ENCODE data around the gene TEX38. TPM values are rescaled to one million over a fixed set of nuclear protein-coding genes. Genes with fewer than 3 reads are reported as not detected.

TEX38 gene
- not detected in 2 replicates for total RNA-seq

DNA sequence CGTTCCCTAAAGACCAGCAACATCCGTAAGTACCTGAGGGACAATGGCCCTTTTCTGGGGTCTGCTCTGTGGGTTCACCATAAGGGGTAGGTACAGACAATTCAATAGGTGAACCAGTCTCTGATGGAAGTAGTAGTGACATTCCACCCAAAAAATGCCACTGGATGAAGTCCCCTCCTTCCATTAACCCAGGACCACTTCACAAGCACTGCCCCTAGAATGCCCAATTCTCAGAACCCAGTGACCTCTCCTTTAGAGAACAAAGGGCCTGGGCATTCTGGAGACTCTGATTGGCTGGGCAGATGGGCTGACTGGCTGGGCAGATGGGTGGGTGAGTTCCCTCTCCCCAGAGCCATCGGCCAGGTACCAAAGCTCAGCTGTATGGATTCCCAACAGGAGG, at the start of gene TEX38:
TSS of gene TEX38 (plus strand) at position 301 of the 400 bp plus-strand sequence. CDS start at position 382, 81 bp downstream.

DNA sequence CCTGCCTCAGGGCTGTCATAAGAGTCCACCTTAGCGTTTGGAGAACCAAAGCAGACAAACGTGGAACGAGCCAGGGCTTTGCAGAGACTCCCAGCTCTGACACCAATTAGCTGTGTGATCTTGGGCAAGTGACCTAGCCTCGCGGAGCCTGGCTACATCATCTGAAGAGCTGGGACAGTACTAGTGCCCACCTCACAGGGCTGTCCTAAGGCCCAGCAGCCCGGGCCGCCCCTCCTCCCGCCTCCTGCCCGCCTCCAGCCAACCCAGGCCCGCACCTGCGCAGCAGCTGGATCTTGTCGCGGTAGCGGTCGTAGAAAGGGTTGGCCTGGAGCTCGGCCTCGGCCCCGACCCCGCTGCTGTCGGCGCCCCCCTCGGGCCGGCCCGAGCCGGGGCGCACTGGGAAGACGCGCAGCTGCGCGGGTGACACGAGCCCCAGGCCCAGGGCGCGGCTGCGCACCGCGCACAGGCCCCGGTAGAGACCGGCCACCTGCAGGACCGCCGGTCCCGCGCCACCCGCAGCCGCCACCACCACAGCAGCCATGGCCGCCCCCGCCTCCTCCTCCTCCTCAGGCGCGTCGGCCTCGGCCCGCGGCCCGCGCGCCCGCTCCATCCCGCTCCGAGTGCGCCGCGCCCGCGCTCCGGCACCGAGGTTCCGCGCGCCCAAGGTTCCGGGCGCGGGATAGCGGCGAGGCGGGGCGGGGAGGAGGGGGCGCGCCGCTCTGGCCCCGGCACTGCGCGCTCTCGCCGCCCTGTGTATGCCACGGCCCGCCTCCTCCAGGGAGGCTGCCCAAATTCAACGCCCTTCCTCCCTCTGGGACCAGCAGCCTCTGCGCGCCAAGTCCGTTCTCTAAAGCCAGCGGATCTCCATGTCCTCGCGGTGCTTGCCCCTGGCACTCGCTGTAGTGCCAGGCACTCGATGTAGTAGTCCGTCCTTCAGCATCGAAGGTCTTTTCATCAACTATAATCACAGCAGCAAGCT, 3.6 kb upstream of the TEX38 start, which contains the start of gene ATPAF1:
TSS of gene ATPAF1 (minus strand) at position 583 of the 979 bp plus-strand sequence. CDS start at position 541, 42 bp downstream.

DNA sequence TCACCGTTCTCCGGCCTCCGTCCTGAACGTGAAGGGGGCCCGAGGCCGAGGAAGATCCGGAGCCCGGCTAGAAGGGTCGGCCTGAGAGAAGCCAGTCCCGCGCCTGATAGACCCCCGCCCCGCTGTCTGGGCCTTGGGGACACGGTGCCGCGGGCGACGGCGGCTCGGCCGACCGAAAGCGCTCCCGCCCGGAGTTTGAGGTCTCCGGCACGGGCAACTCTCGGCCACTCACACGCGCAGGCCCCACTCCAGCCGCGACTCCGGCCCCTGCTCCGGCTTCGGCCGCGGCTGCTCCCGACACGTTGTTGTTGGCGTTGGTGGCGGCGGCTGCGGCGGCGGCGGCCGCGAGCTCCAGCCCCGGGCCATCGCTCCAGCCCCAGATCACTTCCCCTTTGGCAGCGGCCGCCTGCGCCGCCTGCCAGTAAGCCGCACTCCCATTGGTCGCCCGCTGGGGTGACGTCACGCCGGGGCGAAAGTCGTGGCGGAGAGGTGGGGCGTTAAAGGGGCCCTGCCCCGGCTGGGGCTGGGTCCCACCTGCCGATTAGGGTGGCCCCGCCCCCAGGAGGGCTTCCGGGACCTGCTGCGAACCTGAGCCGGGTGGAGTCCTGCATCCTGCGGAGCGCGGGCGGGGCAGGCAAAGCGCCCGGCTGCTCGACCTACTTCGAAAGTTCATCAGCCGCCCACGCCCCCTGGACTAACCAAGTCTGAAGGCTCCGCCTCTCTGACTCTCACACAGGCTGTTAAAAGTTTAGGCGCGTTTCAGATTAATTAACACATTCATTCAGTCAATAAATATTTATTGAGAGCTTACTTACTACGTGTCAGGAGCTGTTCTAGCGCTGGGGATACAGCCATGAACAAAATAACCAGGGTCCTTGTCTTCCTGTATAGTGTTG, 47.3 kb downstream of the TEX38 start, which contains the start of gene EFCAB14:
TSS of gene EFCAB14 (minus strand) at position 388 of the 896 bp plus-strand sequence. CDS start 1,027 bp downstream, outside the sequence.

Other genes with a start within 250 kb of the TEX38 start
- not detected in 2 replicates for gene DMBX1, start 182.0 kb upstream of the TEX38 start, total RNA-seq
- not detected in 2 replicates for gene KNCN, start 120.2 kb upstream of the TEX38 start, total RNA-seq
- gene MKNK1, start 67.6 kb upstream of the TEX38 start, total RNA-seq = 10.1 and 11.9 TPM in 2 replicates
- gene MOB3C, start 55.0 kb upstream of the TEX38 start, total RNA-seq = 8.6 and 10.6 TPM in 2 replicates
- gene ATPAF1, start 3.5 kb upstream of the TEX38 start, total RNA-seq = 61.5 and 78.1 TPM in 2 replicates
- gene EFCAB14, start 47.3 kb downstream of the TEX38 start, total RNA-seq = 35.5 and 36.3 TPM in 2 replicates
- not detected in 2 replicates for gene CYP4B1, start 127.2 kb downstream of the TEX38 start, total RNA-seq